Right lobe of liver (tissue), 6 donors: Measurements from ENCODE around the gene GLB1L2. TPM values are rescaled to one million over a fixed set of nuclear protein-coding genes. Genes with fewer than 3 reads are reported as not detected.

Experiments
- ATAC-seq, 4 donors: fragments of 200-7000 bp; cut with Tn5 transposase; one replicate each; pipeline ENCODE4 v1.9.1; 2020; ENCODE audit warnings: mild to moderate bottlenecking in 4 of 4, moderate library complexity in 4 of 4
- DNase-seq, 3 donors: peaks; one replicate each; pipeline ENCODE4 v3.0.0-alpha.2; 2020
- H3K27ac ChIP-seq, 3 donors: fragments of 200-600 bp; one replicate each; pipeline ENCODE4 v1.8.0; 2022
- H3K27me3 ChIP-seq, 2 donors: fragments of 200-600 bp; one replicate each; pipeline ENCODE4 v1.8.0; 2022
- H3K36me3 ChIP-seq, 4 donors: fragments of 200-600 bp; sonication (generic) in 1 of 4; one replicate each; pipeline versions ENCODE4 v1.5.1 to v1.8.0; 2017 to 2022; ENCODE audit warnings: control low read depth in 1 of 4
- H3K4me1 ChIP-seq, 4 donors: fragments of 200-600 bp; sonication (generic) in 1 of 4; one replicate each; pipeline versions ENCODE4 v1.5.1 to v1.8.0; 2017 to 2022; ENCODE audit warnings: control low read depth in 1 of 4
- H3K4me3 ChIP-seq, 3 donors: fragments of 200-600 bp; one replicate each; pipeline ENCODE4 v1.8.0; 2022
- H3K9me3 ChIP-seq, 4 donors: fragments of 200-600 bp; sonication (generic) in 1 of 4; one replicate each; pipeline versions ENCODE4 v1.5.1 to v1.8.0; 2017 to 2022; ENCODE audit warnings: control low read depth in 1 of 4
- CTCF ChIP-seq, 4 donors: fragments of 200-600 bp in 3 of 4; fragments of 450-650 bp in 1 of 4; IDR thresholded peaks; one replicate each; pipeline versions ENCODE4 v1.5.1 to v1.8.0; 2016 to 2022; ENCODE audit warnings: antibody characterized with exemption in 4 of 4, mild to moderate bottlenecking in 2 of 4
- POLR2A ChIP-seq: fragments of 450-650 bp; IDR thresholded peaks from one replicate; pipeline ENCODE4 v1.6.1; 2017; ENCODE audit warnings: antibody characterized with exemption, mild to moderate bottlenecking
- WGBS: methylation state at CpG from one replicate; pipeline ENCODE4 v1.1.6; 2018; ENCODE audit warnings: low coverage, low lambda C conversion rate; ENCODE audit not compliant: insufficient coverage; ENCODE audit errors: missing lambda C conversion rate; 5-methylcytosine and 5-hydroxymethylcytosine counted together
- intact Hi-C, 2 donors: fragments of 100-400 bp; cut with DNase I; formaldehyde crosslinking; loops; one replicate each; pipeline versions ENCODE4 v1.11.2 to v1.14.1; 2022
- total RNA-seq, 6 experiments: library from RNA; depleted of rRNA in 2 of 6; stranded (reverse); fragments of >200 nt in 2 of 6; fragmentation: NEBNext Ultra II Directional in 3 of 6; extraction: Animal tissue kit (Norgen Biotek cat#: 25700) in 3 of 6; gene quantifications; one replicate each; pipeline versions ENCODE4 v1.1.0 to v1.2.4, GENCODE V29; 2016 to 2023
- donor health status: DM: no; HTN: yes; CAD: no.
- donor health status: DM: no; HTN: no; CAD: no.
- donor health status: DM: no; HTN: no; CAD: no.
- donor health status: DM: no; HTN: yes; CAD: no.
- donor health status: DM: no; HTN: yes; CAD: no.

Gene GLB1L2
- total RNA-seq, 6 experiments from 2014 or later, result 0.12 to 0.68 (median 0.55) TPM

- WGBS, result 79% methylated on average over 5 of the region's 10 CpGs
- H3K27me3 ChIP-seq, result no peaks in the 10 kb centered on the region
- TF ChIP-seq POLR2A, result no peak
- intact Hi-C loops, result no loop called here
- no peaks in the 10 kb centered on the region for H3K9me3 ChIP-seq
- no peak for DNase-seq
- H3K4me1 ChIP-seq, result no peaks in the 10 kb centered on the region
- H3K27ac ChIP-seq, result no peak overlapping the region
- no peak for ATAC-seq
- no peaks in the 10 kb centered on the region for H3K36me3 ChIP-seq
- no peak overlapping the region for H3K4me3 ChIP-seq
These were observed 91.3 kb downstream of the GLB1L2 start for GRCh38 chr11:134423106-134423505.

- ATAC-seq (no peak), DNase-seq (no peak)
- no peak overlapping the region for H3K4me3 ChIP-seq
- intact Hi-C loops, result no loop called here
- 65% methylated on average over 2 of the region's 2 CpGs for WGBS
- no peaks in the 10 kb centered on the region for H3K27me3 ChIP-seq
- TF ChIP-seq CTCF (IDR thresholded peaks at IDR 0.05), result no peak
- TF ChIP-seq POLR2A, result no peak
- no peaks in the 10 kb centered on the region for H3K4me1 ChIP-seq
- H3K27ac ChIP-seq, result no peak overlapping the region
- no peaks in the 10 kb centered on the region for H3K9me3 ChIP-seq
- no peaks in the 10 kb centered on the region for H3K36me3 ChIP-seq
These were observed 93.6 kb downstream of the GLB1L2 start for GRCh38 chr11:134425413-134425812.

Other genes with a start within 250 kb of the GLB1L2 start
- gene NCAPD3, start 108.0 kb upstream of the GLB1L2 start, total RNA-seq, result 10 to 100 TPM; 11.9 to 21.8 (median 15.5) TPM
- 10 to 100 TPM; 22.6 to 33.7 (median 30.0) TPM for gene VPS26B, start 107.3 kb upstream of the GLB1L2 start, total RNA-seq
- gene THYN1, start 78.6 kb upstream of the GLB1L2 start, total RNA-seq, result 10 to 100 TPM; 11.7 to 39.2 (median 20.6) TPM
- 10 to 100 TPM; 19.1 to 28.3 (median 24.4) TPM for gene ACAD8, start 78.4 kb upstream of the GLB1L2 start, total RNA-seq
- not detected for gene GLB1L3, start 55.6 kb upstream of the GLB1L2 start, total RNA-seq
- gene B3GAT1, start 80.3 kb downstream of the GLB1L2 start, total RNA-seq, result 1 to 10 TPM in 5 of 6 experiments, under 1 TPM in 1; 0.76 to 8.8 (median 5.1) TPM